GM21717 (cell line): Measurements from ENCODE around the gene RAC3.

Source experiments
- ATAC-seq: cut with Tn5 transposase; IDR thresholded peaks from one replicate; pipeline ENCODE4 v1.9.1; 2021; ENCODE audit warnings: mild to moderate bottlenecking, moderate library complexity; ENCODE audit not compliant: unreplicated experiment

Gene RAC3

DNA sequence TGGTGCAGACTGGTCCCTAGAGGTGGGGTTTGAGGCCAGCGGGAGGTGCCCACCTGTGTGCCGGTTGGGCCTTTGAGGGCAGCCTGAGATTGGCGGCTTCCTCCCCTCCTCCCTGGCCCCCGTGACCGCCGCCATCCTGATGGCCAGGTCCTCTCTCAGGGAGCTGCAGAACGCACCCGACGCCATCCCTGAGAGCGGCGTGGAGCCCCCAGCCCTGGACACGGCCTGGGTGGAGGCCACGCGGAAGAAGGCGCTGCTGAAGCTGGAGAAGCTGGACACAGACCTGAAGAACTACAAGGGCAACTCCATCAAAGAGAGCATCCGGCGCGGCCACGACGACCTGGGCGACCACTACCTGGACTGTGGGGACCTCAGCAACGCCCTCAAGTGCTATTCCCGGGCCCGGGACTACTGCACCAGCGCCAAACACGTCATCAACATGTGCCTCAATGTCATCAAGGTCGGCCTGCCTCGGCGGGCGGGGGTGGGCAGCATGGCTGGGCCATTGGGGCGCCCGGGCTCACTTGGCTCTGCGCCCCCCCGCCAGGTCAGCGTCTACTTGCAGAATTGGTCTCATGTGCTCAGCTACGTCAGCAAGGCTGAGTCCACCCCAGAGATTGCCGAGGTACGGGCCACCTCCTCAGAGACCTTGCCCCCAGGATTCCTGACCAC is 23.0 kb downstream of the RAC3 start:
- ATAC-seq, result no peak

DNA sequence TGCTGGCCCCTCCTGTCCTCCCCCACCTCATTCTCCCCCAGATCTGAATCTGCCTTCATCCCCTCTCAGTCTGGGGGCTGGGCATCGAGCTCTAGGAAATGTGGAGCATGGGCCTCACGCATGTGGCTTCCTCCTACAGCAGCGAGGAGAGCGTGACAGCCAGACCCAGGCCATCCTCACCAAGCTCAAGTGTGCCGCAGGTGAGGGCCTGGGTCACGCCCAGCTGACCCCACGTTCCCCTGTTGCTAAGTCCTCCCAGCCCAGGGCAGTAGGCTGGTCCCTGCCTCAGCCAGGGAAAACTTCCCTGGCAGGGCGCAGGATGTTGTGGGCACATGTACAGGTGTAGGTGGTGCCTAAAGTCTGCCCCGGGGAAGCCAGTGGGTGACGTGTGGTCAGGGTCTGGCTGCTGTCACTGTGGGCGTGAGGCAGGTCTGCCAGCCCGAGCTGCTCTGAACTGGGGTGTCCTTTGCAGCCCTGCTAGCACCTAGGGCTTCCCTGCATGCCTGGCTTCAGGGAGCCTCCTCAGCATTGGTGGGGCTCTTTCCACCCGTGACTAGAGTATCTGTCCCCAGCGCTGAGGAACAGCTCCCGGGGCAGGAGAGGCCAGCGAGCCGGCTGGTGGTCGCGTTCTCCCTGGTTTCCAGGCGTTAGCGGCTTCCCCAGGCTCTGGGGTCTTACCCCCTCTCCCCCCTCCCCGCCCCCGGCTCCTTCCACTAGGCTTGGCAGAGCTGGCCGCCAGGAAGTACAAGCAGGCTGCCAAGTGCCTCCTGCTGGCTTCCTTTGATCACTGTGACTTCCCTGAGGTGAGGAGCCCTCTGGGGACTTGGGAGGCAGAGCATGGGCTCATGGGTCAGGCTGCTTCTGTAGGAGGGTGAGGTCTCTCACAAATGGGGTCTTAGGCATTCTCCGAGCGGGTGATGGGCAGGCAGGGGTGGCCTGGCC is 23.8 kb downstream of the RAC3 start:
- ATAC-seq, result no peak

- ATAC-seq, result no peak
Observed at GRCh38 chr17:82055965-82056728, 24.7 kb downstream of the RAC3 start.

DNA sequence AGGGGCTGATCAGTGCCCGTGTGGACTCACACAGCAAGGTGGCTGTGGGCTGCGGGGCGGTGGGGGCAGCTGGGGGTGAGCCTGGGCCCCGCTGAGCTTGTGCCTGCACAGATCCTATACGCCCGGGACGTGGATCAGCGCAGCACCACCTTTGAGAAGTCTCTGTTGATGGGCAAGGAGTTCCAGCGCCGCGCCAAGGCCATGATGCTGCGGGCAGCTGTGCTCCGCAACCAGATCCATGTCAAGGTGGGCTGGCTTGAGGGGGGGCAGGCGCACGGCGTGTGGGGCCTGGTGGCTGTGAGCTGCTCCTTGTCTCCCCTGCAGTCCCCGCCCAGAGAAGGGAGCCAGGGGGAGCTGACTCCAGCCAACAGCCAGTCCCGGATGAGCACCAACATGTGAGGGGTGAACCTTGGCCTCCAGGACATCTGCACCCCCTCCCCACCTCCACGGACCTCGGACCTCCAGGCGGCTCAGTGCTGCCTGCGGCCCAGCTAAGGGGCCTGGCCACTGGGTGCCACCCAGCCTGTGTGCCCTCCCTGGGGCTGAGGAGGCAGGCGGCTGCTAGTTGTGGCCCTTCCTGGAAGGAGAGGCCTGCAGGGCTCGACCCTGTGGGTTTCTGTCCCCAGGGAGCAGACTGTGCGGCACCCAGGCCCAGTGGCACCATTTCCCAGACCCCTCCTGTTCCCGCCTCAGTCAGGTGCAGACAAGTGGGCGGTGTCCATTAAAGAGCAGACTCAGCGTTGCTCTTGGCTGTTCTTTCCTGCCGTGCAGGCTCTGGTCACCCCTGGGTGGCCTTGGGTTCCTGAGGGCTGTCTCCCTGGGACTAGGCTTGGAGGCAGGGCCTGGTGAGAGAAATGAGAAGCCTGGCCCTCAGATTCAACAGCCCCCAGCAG is 25.5 kb downstream of the RAC3 start:
- ATAC-seq, result no peak

DNA sequence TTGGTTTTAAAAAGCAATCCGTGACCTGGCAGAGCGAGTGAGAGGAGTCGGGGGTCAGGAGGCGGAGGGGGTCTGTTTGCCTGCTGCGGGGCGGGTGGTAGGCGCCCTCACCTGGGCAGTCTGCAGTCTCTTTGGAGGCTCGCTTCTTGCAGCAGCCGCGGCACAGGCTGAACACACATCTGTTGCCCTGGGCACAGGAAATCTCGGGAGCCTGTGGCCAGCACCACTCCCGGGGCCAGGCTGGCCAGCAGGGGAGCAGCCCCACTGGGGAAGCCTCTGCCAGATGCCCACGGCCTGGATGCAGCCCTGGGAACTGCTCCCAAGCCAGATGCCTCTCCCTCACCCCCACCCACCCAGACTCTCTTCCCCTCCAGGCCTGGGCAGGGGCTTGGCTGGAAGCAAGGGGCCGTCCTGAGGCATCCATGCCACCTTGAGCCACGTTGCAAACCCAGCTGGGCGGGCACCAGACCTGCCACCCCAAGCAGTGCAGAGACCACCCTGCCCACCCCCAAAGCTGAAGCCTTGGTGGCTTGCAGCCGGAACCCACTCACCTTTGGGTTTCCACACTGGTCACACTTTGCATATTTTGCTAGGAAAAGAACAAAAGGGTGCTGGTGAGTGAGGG is 26.9 kb downstream of the RAC3 start:
- ATAC-seq, result no peak

GRCh38 chr17:82058855-82059249 is 27.4 kb downstream of the RAC3 start:
- no peak for ATAC-seq

- no peak for ATAC-seq
Observed at GRCh38 chr17:82059272-82060000, 28.0 kb downstream of the RAC3 start.

DNA sequence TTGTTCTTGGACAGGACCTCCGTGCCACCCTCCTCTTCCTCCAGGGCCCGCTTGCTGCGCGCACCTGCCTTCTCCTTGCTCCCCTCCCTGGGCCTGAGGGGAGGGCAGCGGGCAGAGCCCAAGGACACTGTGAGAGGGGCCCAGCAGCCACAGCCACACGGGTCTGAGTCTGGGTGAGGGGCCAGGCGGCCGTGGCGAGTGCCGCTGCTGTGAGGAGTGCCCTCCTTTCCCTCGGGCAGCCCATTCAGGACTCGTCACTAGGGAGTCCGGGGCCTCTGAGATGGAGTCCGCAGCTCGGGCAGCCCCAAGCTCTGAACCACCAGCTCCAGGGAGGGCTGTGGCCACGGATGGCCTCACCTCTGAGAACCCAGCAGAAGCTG is 28.5 kb downstream of the RAC3 start:
- no peak for ATAC-seq

DNA sequence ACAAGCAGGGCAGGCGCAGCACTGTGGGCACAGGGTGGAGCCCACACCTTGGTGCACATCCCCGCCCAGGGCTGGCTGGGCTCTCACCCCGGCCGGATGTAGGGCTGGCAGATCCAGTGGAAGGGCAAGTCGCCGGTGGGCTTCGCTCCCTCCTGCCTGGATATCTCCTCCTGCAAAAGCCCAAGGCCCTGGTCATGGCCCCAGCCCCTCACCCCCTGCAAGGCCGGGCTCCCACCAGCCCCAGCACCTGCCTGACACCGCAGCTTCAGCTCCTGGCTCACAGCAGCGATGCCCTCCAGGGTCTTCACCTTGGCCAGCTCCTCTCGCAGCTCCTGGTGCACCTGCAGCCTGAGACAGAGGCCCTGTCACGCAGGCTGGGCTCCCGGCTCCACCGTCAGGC is 29.1 kb downstream of the RAC3 start:
- no peak for ATAC-seq

DNA sequence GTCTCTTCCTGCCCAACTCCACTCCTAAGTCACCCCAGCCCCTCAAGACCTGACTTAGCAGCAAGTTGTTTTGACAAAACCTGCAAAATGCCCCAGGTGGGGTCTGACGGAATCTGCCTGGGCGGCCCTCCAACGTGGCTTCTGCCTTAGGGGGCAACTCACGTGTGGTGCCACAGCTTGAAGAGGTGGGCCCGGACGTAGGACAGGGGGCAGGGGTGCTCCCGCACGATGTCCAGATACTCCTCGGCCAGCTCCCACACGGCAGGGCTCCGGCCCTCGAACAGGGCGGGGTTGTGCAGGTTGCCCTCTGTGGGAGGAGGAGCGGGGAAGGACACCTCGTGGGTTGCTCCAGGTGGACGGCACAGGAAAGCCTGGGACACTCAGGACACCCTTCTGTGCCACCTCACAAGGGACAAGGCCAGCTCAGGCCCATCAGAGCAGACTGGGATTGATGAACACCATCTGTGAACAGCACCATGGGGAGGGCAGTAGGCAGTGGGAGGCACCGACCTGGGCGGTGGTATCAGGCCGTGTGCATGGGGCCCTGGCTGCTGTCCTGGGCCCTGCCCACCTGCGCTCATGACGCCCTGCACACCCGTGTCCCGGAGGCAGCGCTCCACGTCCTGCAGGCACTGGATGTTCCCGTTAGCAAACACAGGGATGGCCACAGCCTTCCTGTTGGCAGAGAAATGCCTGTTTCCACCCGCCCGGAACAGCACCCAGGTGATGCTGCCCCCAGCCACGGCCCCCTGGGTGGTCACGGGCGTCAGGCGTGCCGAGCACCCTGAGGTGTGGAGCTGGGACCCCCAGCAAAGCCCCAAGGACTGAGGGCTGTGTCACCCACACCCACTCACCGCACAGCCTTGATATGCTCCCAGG is 29.8 kb downstream of the RAC3 start:
- ATAC-seq, result no peak

DNA sequence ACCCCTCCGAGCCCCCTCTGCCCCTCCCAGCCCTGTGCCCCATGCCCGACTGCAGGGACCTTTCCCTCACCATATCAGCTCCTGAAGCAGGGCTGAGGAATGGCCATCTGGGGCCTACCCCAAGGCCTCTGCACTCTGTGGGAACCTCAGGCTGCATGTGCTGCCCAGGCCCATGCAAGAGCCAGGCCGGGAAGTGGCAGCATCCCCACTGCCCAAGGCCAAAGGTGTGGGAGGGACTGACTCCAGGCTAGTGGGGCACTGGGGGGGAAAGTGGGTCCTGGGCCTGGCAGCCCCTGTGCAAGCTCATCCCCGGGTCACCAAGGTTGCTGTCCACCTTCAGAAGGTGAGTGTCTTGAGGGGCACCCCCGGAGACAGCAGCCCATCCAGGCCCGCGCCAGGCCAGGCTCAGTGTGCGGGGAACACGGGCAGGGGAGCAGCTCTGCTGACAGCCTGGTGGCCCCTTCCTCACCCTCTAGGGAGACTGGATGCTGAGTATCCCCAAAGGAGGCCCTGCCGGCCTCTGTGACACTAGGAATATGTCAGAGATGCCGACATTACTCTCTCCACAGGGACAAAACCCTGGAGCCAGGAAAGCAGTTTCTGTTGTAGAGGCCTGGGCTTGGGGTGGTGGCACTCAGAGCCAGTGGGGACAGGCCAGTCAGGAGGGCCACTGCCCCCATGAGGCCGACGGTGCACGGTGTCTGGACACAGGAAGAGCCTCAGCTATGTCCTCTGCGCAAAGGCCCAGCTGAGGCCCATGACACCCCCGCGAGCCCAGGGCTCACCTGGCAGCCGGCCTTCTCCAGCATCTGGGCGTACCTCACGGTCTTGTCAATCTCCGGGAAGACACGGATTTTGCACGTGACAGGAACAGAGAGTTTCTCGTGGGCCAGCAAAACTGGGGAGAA is 30.9 kb downstream of the RAC3 start:
- no peak for ATAC-seq

DNA sequence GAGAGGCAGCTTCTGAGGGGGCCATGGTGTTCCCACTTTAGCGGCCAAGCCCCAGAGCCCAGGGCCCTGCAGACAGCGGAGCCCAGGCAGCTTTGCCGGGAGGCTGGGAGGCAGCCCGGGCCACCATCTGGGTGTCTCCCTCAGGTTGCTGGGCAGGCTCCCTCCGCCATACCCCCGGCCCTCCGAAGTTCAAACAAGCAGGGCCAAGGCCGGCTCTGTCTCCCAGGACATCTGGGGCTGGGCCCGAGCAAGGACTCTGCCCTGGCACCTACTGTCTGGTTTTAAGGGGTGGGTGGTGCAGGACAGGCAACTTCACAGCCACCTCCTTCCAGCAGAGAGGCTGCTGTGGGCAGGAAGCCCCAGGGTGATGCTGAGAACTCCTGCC is 31.5 kb downstream of the RAC3 start:
- ATAC-seq, result no peak

- no peak for ATAC-seq
Observed at GRCh38 chr17:82063424-82064415, 32.2 kb downstream of the RAC3 start.

- ATAC-seq, result no peak
Observed at GRCh38 chr17:82064433-82065192, 33.1 kb downstream of the RAC3 start.

GRCh38 chr17:82065193-82065637 is 33.7 kb downstream of the RAC3 start:
- no peak for ATAC-seq
